GM18870 (cell line): ENCODE measurements around the gene MUC5AC.
"Not testable (repeated sequence)": the region's sequence is repeated elsewhere in the genome, so short reads cannot be mapped to it uniquely, and the experiment has no call there.

Experiments used
- ATAC-seq: cut with Tn5 transposase; IDR thresholded peaks from one replicate; pipeline ENCODE4 v1.9.1; 2021; ENCODE audit warnings: moderate library complexity; ENCODE audit not compliant: unreplicated experiment

Gene MUC5AC

DNA sequence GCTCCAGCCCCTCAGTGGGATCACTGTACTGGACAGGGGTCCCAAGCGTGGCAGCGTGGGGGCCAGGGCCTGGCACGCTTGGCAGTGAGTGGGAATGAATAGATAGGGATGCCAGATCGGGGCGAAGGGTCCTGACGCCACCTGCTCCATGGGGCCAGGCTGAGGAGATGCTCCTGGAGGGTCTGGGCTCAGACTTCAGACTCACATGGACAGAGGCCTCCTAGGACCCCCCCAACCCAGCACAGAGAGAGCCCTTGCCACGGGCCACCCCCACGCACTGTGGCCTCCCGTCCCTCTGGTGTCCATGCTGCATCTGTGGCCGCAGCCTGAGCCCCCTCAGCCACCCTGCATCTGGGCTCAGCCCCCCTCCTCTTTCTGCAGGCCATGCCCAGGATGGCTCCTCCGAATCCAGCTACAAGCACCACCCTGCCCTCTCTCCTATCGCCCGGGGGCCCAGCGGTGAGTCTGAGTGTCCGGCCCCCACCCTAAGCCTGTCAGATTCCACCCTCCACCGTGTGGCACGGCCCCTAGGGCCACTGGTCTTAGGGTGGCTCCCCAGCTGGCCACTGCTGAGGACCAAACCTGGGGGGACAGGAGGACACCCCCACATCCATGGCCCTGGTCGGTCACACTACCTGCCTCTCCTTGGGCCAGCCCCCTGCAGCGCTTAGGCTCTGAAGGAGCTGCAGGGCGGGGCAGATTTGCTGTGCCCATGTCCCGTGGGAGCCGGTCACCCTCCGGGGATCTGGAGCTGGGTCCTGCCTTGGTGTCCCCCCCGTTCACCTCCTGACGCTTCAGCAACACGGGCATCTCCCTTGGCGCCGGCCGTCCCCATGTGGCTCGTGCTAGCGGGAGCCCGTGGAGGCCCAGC is 2.7 kb downstream of the MUC5AC start:
- ATAC-seq, result no peak

- ATAC-seq, result no peak
These were observed 3.8 kb downstream of the MUC5AC start for GRCh38 chr11:1161410-1162137.

DNA sequence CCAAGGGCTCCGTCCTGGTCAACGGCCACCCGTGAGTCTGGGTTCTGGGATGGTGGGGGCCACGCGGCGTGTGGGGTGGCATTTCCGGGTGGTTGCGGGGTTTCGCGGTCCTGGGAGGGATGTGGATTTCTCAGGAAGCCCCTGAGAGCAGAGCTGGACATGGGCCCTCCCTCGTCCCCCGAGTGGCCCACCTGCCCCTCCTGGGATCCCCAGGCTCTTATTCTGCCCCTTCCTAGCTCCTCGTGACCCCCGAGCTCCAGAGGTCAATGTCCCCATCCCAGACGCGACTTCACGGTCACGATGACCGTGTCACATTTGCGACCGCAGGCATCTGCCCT is 4.4 kb downstream of the MUC5AC start:
- ATAC-seq, result no peak

DNA sequence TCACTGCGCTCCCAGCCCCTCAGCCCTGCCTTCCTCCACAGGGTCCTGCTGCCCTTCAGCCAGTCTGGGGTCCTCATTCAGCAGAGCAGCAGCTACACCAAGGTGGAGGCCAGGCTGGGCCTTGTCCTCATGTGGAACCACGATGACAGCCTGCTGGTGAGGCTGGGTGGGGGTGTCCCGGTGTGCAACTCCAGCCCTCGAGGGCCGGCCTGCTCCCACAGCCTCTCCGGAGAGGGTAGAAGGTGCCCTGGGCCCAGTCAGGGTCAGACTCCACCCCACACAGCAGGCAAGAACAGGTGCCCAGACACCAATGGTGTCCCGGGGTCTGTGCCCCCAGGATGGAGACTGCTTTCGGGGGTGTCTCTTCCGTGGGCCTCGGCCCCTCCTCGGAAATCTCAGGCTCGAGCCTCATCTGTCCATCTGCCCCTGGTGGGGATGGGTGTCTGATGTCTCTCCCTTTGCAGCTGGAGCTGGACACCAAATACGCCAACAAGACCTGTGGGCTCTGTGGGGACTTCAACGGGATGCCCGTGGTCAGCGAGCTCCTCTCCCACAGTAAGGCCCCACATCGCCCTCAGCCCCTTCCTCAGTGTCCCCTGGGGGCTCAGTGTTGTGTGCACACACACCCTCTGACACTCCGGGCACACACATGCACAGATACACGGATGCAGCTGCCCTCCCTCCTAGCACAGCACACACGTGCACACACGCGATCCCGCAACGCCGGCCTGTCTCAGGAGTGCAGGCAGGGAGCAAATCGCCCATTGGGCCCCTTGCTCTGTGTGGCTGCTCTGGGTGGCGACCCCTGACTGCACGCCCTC is 4.9 kb downstream of the MUC5AC start:
- no peak for ATAC-seq

DNA sequence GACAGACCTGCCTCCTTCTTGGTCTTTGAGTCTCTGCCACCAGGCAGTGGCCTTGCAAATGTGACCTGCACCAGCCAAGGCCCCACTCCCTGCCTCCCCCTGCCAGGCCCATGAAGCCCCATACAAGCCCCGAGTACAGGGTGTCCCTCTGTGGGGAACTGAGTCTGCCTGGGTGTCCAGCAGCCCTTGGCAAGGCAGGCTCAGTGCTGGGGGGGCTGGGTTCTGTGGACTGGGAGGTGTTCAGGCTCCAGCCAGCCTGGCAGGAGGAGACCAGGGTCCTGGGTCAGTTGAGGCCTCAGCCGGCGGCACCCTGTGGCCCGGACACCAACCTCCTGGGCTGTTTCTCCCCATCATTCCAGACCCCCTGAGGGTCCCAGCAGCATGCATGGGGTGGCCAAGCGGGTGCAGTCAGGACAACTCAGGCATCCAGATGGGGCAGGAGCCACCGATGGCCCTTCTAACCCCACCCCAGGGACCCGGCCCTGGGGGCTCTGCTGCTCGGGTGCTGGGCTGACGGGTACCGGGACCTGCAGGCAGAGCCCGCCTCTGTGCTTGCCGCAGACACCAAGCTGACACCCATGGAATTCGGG is 5.7 kb downstream of the MUC5AC start:
- ATAC-seq, result no peak

GRCh38 chr11:1163911-1164735 is 6.4 kb downstream of the MUC5AC start:
- ATAC-seq, result no peak

GRCh38 chr11:1164779-1165255 is 7.1 kb downstream of the MUC5AC start:
- not testable (repeated sequence) for ATAC-seq

DNA sequence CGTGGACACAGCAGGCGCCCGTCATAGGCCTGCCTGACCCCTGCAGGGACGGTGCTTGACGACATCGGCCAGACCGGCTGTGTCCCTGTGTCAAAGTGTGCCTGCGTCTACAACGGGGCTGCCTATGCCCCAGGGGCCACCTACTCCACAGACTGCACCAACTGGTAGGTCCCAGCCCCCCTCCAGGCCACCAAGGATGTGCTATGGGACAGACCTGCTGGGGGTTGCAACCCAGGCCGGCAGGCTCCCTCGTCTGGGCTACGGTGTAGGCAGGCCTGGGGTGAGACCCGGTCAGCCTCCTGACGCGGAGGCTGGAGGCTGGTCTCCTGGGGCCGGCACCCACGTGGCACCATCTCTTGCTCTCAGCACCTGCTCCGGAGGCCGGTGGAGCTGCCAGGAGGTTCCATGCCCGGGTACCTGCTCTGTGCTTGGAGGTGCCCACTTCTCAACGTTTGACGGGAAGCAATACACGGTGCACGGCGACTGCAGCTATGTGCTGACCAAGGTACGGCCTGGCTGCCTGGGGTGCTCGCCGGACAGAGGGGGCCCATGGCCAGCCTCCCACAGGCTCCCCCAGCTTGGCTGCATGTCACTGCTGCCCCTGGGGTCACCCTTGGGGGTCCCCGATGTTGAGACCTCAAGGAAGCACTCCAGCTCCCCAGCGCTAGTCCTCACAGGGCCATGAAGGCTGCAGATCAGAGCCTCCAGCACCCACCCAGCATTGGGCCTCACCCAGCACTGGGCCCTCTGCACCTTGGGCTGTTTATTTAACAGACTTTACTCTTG is 7.7 kb downstream of the MUC5AC start:
- no peak for ATAC-seq

- ATAC-seq, result no peak
These were observed 9.5 kb downstream of the MUC5AC start for GRCh38 chr11:1167256-1167655.

DNA sequence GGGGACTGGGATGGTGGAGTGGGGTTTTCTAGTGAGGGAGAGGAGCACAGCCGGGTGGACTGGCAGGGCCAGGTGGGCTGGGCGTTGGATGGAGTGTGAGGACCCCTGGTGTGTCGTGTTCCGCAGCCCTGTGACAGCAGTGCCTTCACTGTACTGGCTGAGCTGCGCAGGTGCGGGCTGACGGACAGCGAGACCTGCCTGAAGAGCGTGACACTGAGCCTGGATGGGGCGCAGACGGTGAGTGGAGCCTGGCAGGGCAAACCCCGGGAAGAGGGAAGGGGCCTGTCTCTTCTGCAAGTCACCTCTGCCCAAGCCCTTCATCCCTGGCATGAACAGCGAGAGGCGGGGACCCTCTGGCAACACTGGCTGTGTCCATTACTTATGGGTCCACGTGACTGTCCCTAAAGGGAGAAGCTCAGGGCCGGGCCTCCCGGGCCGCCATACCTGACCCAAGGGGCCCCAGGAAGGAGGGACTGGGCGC is 10.0 kb downstream of the MUC5AC start:
- no peak for ATAC-seq

- ATAC-seq, result no peak
These were observed 10.5 kb downstream of the MUC5AC start for GRCh38 chr11:1168256-1168655.

GRCh38 chr11:1168721-1169161 is 11.0 kb downstream of the MUC5AC start:
- no peak for ATAC-seq

GRCh38 chr11:1171223-1171984 is 13.7 kb downstream of the MUC5AC start:
- no peak for ATAC-seq

DNA sequence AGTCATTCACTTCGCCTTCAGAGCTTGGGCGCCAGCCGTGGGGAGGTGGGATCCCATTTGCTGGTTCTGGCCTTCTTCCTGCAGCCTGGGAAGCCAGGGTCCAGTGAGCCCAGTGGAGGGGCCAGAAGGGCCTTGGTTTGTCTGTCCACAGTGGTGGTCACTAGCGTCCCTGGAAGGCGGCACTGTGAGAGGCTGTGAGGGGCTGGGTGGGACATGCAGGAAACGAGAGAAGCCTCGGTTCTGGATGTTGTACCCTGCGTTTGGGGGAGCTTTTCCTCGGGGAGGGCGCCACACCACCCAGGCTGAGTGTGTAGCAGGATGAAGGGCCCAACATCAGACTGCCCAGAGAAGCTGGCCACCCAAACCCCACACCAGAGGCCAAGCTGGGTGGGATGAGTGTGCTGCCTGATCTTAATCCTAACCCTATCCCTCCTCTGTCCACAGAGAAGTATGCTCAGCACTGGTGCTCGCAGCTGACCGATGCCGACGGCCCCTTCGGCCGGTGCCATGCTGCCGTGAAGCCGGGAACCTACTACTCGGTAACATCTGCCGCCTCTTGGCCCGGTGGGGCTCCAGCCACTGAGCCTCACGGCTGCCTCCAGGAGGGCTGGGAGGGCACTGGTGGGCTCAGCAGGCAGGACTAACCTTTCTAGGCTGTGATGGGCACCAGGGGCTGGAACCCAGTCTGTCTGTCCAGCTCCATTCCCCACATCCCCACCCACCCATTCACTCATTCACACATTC is 14.4 kb downstream of the MUC5AC start:
- ATAC-seq, result no peak

DNA sequence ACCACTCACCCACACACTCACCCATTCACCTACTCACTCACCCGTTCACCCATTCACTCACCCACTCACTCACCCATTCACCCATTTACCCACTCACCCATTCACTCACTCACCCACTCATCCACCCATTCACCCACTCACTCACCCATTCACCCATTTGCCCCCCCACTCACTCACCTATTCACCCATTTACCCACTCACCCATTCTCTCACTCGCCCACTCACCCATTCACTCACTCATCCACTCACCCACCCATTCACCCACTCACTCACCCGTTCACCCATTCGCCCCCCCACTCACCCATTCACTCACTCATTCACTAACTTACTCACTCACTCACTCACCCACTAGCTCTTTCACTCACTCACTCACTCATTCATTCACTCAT is 15.0 kb downstream of the MUC5AC start:
- ATAC-seq, result no peak

DNA sequence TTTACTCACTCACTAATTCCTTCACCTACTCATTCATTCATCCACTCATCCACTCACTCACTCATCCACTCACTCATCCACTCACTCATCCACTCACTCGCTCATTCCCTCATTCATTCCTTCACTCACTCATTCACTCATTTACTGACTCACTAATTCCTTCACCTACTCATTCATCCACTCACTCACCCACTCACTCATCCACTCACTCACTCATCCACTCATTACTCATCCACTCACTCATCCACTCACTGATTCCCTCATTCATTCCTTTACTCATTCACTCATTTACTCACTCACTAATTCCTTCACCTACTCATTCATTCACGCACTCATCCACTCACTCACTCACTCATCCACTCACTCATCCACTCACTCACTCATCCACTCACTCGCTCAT is 15.6 kb downstream of the MUC5AC start:
- not testable (repeated sequence) for ATAC-seq

DNA sequence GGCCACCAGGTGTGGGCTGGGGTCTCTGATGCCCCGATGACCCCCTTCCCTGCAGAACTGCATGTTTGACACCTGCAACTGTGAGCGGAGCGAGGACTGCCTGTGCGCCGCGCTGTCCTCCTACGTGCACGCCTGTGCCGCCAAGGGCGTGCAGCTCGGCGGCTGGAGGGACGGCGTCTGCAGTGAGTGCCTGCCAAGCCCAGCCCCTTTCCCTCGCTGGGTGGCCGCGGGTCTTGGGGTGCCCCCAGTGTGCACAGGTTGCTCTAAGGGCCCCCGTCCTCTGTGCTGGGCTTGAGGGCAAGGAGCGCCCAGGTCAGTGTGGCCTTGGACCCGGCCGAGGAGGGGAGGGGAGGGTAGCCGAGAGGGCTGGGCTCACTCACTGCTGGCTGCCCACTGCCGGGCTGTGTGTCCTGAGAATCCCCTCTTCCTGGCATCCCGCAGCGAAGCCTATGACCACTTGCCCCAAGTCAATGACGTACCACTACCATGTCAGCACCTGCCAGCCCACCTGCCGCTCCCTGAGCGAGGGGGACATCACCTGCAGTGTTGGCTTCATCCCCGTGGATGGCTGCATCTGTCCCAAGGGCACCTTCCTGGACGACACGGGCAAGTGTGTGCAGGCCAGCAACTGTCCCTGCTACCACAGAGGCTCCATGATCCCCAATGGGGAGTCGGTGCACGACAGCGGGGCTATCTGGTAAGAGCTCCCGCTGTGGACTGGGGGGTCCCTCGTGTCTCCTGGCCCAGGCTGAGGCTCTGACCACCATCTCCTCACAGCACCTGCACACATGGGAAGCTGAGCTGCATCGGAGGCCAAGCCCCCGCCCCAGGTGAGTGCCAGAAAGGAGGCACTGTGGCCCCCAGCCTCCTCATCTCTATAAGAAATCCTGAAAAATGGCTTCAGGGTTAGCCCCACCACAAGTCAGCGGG is 17.0 kb downstream of the MUC5AC start:
- ATAC-seq, result no peak
